GM12873 (cell line): ENCODE measurements around the gene UNC93B1.

Experiments
- CTCF ChIP-seq: IDR thresholded peaks from 2 replicates; pipeline ENCODE4 v1.5.1; 2012; ENCODE audit warnings: low read depth, mild to moderate bottlenecking, moderate library complexity, low read length, control low read depth; ENCODE audit not compliant: insufficient read depth; ENCODE audit errors: missing control alignments

Gene UNC93B1

GRCh38 chr11:68026391-68027105, 22.7 kb upstream of the UNC93B1 start:
- no peak for TF ChIP-seq CTCF

GRCh38 chr11:68025047-68025446, 21.1 kb upstream of the UNC93B1 start:
- TF ChIP-seq CTCF, result peak; percentile 47

- TF ChIP-seq CTCF, result no peak
Observed at GRCh38 chr11:68024508-68024907, 20.6 kb upstream of the UNC93B1 start.

GRCh38 chr11:68022531-68022930, 18.6 kb upstream of the UNC93B1 start:
- TF ChIP-seq CTCF, result no peak

- peak; percentile 32 for TF ChIP-seq CTCF
Observed at GRCh38 chr11:68021167-68021787, 17.4 kb upstream of the UNC93B1 start.

GRCh38 chr11:68020575-68020974, 16.7 kb upstream of the UNC93B1 start:
- TF ChIP-seq CTCF, result no peak

- TF ChIP-seq CTCF, result no peak
Observed at GRCh38 chr11:68019486-68019885, 15.6 kb upstream of the UNC93B1 start.
